NCI-H2227 (cell line): ENCODE measurements around the gene DNAAF5.

Experiments used
- DNase-seq: peaks from one replicate; lab custom pipeline; 2025; ENCODE audit not compliant: unreplicated experiment; lab: John Stamatoyannopoulos, UW

The DNAAF5 gene

DNA sequence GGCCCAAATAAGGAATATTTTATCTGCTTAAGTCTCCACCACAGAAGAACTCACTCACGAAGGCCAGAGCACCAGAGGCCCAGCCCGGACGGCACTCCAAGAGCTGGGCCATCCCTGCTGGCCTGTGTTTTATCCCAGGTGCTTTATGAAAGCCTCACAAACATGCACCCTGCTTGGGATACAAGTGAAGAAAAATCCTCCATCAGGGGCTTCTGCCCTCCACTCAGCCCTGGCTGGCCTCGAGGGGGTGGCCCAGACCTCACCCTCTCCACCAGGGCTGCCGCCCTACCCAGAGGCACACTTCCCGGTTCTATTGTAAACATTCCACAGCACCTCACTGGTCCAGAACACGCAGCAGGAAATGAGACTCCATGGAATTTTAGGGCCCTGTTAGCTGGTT lies 19.8 kb upstream of the DNAAF5 start:
- no peak for DNase-seq

DNA sequence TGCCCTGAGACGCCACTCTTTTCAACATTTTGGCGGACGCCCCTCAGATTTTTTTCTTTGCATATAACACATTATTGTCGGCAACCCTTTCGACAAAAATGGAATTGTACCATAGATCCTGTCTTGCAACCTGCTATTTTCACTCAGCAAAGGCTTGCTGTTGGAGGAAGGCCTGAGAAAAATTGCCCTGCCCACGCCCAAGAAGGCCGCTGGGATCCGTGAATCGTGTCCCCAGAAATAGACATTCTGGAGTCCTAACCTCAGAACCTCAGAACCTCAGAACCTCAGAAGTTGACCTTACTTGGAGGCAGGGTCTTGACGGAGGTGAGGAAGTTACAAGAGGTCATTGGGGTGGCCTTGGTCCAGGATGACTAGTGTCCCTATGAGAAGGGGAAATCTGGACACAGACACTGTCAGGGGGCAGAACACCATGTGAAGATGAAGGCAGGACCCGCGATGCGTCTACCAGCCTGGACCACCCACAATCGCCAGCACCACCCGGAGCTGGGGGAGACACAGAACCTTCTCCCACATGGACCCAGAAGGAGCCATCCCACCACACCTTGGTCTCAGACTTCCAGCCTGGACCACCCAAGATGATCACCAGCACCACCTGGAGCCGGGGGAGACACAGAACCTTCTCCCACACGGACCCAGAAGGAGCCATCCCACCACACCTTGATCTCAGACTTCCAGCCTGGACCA lies 19.1 kb upstream of the DNAAF5 start:
- DNase-seq = no peak

DNA sequence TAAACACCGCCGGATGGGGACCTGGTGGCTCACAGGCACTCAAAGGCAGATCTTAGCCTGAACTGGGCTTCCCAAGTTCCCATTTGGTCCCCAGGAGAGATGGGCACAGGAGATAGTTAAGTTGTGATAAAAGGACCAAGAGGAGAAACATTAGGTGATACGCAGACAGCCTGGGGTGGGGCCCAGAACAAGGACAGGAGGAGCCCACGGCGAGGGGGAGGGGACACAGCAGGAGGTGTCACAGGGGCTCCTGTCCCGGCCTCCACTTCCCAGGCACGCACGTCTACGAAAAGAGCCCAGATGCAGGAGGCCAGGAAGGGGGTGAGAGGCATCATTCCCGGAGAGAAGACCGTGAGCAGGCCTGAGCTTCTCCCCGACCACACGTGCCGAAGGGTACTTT lies 16.3 kb upstream of the DNAAF5 start:
- DNase-seq = no peak

DNA sequence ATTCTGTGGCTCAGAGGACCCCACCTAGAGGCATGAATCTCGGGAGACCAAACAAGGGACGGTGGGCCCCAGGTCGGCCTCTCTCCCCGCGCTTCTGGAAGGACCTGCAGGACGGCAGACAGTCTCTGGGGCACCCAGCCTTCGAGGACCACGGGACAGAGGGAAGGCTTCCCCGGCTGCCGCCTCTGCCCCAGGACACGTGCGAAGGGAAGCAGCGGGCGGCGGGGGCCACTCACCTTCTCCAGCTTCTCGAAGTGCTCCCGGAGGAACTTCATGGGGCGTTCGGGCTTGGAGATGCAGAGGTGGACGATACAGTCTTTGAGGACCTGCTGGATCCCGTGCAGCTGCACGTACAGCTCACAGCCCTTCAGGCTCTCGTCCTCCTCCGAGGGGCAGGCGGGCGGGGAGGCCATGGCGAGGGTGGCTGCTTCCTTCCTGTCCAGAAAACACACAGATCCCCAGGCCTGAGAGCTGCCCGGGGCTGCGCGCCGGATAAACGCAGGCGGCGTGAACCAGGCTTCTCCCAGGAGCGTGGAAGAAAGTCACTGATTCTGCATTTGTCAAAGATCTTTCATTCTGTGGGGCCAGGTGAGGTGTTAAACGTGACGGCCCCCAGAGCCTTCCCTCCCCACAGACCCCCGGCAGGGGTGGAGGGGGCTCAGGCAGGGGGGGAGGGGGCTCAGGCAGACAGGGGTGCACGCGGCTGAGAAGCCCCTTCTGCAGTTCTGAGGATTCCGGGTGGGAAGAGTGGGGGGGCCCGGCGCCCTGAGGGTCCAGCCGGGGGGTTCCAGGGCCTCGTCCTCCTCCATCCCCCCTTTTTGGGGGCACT lies 15.2 kb upstream of the DNAAF5 start:
- DNase-seq = peak; percentile 10

- DNase-seq = no peak
These were observed 14.5 kb upstream of the DNAAF5 start for GRCh38 chr7:711922-712380.

DNA sequence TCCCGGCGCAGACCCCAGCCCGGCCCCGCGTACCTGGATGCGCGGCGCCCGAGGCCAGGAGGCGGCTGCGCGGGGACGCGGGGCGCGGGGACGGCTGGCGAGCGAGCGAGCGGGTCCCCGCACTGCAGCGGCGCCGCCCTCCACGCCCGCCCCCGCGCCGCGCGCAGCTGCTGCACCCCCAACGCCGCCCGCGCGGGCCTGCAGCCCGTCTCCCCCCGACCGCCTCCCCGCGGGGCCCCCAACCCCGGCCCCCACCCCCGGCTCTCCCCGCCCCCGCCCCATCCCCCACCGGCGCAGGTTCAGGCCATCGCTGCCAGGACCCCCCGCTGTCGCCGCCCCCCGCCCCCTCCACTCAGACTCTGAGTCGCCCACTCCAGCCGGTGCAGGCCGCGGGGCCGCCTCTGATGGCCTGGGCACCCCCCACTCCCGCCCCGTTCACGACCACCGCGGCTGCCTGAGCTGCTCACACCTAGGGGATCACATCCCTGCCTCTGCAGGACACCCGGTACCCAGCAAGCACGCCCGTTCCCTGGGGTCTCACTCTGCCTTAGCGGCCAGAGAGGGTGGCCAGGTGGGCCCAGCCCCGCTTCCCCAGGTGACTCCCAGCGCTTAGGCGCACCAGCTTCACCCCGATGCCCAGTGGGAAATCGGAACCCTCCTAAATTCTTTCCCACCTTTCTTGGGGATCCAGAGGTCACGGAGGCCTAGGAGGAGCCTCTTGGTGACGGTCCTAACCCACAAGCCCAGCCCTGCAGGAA lies 13.9 kb upstream of the DNAAF5 start:
- peak; percentile 43 for DNase-seq

- no peak for DNase-seq
These were observed 13.4 kb upstream of the DNAAF5 start for GRCh38 chr7:713139-713457.

- DNase-seq = no peak
These were observed 12.8 kb upstream of the DNAAF5 start for GRCh38 chr7:713488-714230.

- no peak for DNase-seq
These were observed 12.2 kb upstream of the DNAAF5 start for GRCh38 chr7:714251-714671.

- DNase-seq = no peak
These were observed 10.3 kb upstream of the DNAAF5 start for GRCh38 chr7:716222-716621.

GRCh38 chr7:716636-717035 lies 9.9 kb upstream of the DNAAF5 start:
- no peak for DNase-seq

DNA sequence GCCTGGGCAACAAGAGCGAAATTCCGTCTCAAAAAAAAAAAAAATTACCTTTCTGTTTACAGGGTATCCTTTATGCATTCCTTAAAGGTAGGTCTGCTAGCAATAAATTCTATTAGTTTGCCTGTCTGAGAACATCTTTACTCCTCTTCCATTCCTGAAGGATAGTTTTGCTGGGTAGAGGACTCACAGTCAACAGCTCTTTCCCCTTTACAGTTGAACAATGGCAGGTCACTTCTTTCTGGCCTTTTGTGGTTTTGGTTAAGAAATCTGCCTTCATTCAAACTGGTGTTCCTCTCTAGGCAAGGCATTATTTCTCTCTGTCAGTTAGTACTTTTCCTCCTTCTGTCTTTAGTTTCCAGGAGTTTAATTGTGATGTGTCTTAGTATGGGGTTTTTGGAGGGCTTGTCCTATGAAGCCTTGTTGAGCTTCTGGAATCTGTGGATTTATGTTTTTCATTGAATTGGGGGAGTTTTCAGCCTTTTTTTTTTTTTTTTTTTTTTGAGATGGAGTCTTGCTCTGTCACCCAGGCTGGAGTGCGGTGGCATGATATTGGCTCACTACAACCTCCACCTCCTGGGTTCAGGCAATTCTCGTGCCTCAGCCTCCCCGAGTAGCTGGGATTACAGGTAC lies 4.8 kb upstream of the DNAAF5 start:
- DNase-seq = no peak

DNA sequence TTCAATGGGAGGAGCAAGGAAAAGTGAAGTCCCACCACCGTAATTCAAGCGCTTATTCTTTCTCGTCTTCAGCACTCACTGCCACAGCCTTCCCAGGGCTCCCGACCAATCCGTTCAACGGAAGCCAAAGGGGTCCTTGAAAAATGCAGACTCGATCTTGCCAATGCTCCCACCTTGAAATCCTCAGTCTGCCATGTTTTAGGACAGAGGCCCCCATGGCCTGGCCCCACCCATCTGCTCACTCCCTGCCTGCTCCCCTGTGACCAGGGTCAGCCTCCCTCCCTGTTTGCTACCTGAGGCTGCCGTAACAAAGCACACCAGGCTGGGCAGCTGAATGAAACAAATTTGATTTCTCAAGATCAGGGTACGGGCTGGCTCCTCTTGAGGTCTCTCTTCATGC lies 3.0 kb upstream of the DNAAF5 start:
- DNase-seq = no peak

DNA sequence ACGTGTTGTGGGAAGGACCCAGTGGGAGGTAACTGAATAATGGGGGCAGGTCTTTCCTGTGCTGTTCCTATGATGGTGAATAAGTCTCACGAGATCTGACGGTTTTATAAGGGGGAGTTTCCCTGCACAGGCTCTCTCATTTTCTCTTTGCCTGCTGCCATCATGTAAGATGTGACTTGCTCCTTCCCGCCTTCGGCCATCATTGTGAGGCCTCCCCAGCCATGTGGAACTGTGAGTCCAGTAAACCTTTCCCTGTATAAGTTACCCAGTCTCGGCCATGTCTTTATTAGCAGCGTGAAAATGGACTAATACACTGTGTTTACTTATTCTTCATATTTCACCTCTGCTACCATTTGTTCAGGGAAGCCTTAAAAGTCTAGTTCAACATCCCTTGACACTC lies 2.2 kb upstream of the DNAAF5 start:
- no peak for DNase-seq

- DNase-seq = no peak
These were observed 1.1 kb upstream of the DNAAF5 start for GRCh38 chr7:725223-726005.

DNA sequence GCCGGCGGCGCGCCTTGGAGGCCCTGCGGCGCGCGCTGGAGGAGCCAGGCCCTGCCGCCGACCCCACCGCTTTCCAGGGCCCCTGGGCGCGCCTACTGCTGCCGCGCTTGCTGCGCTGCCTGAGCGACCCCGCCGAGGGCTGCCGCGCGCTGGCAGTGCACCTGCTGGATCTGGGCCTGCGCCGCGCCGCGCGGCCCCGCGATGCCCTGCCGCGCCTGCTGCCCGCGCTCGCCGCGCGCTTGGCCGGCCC lies 280 bp downstream of the DNAAF5 start:
- no peak for DNase-seq

DNA sequence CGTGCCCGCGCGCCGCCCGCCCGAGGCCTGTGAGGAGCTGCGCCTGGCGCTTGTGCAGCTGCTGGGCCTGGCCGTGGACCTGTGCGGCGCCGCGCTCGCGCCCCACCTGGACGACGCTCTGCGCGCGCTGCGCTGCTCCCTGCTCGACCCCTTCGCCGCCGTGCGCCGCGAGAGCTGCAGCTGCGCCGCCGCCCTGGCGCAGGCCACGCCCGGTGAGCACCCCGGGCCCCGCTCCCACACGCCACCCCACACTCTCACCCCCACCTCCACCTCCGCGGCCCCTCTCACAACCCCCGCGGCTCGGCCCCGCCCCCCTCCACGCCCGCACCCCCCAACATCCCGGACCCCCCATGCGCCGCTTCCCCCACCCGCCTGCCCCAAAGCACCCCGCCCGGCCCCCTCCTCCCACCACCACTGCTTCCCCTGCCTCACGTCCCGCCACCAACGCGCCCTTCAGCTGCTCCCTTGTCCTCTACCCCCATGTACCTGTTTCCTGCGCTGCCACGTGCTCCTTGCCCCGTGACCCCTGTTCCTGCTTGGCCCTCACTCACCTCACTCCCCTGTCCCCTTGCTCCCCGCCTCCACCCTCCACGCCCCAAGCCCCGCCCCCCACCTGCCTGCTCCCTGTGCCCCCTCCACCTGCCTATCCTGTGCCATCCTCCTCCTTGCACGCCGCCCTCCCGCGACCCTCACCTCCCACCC lies 756 bp downstream of the DNAAF5 start, which contains the start of gene PRKAR1B:
Gene PRKAR1B (minus strand): TSS at position 178 of the 702 bp plus-strand sequence. CDS start 15,776 bp downstream, outside the sequence.
- peak; percentile 59 for DNase-seq

- DNase-seq = no peak
These were observed 1.4 kb downstream of the DNAAF5 start for GRCh38 chr7:727806-728460.

- DNase-seq = no peak
These were observed 2.1 kb downstream of the DNAAF5 start for GRCh38 chr7:728602-729001.
